GM19467 (cell line): Measurements from ENCODE around the gene GRM6.

Experiments used
- ATAC-seq: cut with Tn5 transposase; IDR thresholded peaks from one replicate; pipeline ENCODE4 v1.9.1; 2021; ENCODE audit warnings: mild to moderate bottlenecking, moderate library complexity; ENCODE audit not compliant: unreplicated experiment

GRM6 gene

GRCh38 chr5:178994580-178995340 is at the start of gene GRM6:
Gene GRM6, minus strand, starts transcription at chr5:178995320. Its CDS starts 376 bp downstream, at chr5:178994944.
- ATAC-seq = no peak

- no peak for ATAC-seq
Measured at GRCh38 chr5:179044765-179045164, 49.6 kb upstream of the GRM6 start.

- ATAC-seq = no peak
Measured at GRCh38 chr5:179033004-179033580, 38.0 kb upstream of the GRM6 start.

DNA sequence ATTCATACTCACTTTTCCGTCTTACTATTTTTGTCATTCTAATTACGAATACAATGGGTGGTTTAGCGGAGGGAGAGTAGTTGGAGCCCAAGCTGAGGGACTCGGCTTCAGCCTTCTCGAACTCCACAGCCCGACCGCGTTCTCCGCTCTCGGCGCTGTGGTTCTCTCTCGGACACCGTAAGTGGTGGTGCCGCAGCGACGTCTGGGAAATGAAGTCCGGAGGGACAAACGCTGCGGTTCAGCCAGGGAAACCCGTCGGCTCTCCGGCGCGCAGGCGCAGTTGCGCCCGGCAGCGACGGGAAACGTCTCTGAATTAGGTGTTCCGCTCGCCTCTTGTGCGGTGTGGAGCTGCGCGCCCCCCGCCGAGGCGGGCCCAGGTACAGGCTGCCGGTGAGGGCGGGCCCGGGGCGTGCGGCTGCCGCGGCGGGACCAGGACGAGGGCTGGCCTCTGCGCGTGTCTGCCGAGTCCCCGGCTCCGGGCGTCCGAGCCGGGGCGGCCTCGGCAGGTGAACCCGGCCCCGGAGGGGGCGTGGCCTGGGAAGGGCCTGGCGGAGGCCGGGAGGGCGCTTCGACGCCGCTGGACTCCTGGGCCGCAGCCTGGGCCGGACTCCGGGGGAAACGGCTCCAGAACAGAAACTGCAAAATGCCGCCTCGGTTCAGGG is 28.5 kb upstream of the GRM6 start, which contains the start of gene ZNF879:
ZNF879 (plus strand) TSS at position 277 of the 662 bp plus-strand sequence. CDS start 1,201 bp downstream, outside the sequence.
- peak; percentile 78 for ATAC-seq

DNA sequence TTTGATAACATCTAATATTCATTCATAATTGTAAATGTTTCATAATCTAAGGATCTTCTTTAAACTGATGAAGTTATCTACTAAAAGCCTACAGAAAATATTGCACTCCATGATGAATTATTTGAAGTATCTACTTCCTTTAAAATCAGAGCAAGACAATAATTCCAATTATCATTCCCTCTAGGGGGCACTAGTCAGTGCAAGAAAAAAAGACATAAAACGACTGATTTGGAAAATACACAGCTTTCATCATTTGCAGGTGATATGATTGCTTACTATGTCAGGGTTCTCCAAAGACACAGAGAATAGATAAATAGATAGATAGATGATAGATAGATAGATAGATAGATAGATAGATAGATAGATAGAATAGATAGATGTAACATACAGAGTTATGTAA is 13.5 kb upstream of the GRM6 start:
- no peak for ATAC-seq

DNA sequence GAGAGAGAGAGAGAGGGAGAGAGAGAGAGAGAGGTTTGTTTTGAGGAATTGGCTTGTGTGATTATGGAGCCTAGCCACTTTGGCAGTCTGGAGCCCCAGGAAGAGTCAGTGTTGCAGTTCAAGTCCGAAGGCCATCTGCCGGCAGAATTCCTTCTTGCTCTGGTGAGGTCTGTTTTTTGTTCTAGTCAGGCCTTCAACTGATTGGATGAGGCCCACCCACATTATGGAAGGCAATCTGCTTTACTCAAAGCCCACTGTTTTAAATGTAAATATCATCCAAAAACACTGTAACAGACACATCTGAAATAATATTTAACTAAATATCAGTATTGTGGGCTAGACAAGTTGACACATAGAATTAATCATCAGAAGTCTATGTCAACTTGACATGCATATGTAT is 11.4 kb upstream of the GRM6 start:
- no peak for ATAC-seq

DNA sequence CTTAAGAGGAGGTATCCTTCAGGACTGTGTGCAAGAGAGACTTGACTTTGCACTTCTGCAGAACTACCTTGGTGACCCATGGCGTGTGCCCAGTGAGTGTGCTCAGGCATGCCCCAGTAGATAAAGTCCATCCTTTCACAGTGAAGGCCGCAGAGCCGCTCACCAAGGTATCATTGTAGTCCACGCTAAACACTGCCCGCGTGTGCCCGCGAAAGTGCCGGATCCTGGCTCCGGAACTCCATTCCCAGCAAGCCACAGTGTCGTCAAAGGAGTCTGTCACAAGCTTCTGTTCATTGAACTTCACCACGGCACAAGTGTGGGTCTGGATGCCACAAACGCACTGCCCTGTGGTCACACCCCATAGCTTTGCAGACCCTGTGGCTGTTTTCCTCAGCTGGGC is 3.3 kb upstream of the GRM6 start:
- ATAC-seq = no peak

DNA sequence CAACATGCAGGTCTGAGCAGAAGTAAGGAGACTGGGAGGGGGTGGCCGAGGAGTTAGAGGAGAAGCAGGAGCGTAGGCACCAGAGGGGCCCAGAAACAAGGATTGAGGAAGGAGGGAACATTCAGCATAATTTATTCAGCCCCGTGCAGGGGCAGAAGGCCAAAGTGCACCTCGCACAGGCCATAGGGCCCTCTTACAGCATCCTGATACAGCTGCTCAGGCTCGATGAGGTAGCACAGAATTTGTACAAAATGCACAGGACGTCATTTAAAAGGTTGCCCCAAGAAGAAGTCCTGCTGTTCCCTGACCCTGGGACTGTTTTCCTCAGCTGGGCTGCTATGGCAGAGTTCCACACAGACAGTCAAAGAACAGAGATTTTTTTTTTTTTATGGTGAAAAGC is 2.1 kb upstream of the GRM6 start:
- ATAC-seq = no peak

DNA sequence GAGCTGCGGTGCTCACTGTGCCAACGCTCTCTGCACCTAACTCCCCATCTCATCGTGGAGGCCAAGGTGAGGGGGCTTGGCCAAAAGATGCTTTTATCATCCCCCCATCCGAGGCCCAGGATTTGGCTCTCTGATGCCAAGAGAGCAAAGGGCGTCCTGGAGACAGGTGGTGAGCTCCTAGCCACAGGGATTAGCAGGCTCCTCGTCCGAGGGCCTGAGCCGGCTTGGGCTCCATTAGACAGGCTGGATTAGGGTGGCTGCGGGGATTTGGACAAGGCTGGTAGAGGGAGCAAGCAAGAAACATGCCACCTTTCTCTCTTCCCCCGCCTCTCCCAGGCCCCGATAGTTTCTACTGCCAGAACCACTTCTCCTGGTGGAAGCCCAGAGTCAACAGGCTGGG is 1.0 kb upstream of the GRM6 start:
- ATAC-seq = no peak

- no peak for ATAC-seq
Measured at GRCh38 chr5:178995341-178995690, 196 bp upstream of the GRM6 start.

GRCh38 chr5:178993955-178994579 is 1.1 kb downstream of the GRM6 start:
- no peak for ATAC-seq

- no peak for ATAC-seq
Measured at GRCh38 chr5:178993236-178993765, 1.8 kb downstream of the GRM6 start.

- ATAC-seq = no peak
Measured at GRCh38 chr5:178992291-178992895, 2.7 kb downstream of the GRM6 start.

- no peak for ATAC-seq
Measured at GRCh38 chr5:178991190-178992145, 3.7 kb downstream of the GRM6 start.

- no peak for ATAC-seq
Measured at GRCh38 chr5:178990491-178990890, 4.6 kb downstream of the GRM6 start.

DNA sequence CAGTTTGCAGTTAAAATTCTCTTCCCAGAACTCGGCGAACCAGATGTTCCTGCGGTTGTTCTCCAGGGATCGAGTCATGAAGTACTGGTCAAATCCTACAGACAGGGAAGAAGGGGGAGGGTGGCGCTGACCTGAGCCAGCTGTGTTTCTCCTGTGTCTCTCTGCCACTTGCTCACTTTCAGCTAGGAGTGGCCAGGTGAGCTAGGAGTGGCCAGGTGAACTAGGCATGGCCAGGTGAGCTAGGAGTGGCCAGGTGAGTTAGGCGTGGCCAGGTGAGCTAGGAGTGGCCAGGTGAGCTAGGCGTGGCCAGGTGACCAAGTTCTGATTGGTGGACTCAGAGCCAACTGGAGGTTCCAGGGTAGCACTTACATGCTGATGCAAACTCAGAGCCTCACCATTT is 5.8 kb downstream of the GRM6 start:
- no peak for ATAC-seq

- no peak for ATAC-seq
Measured at GRCh38 chr5:178988436-178989220, 6.5 kb downstream of the GRM6 start.

GRCh38 chr5:178986326-178986960 is 8.7 kb downstream of the GRM6 start:
- ATAC-seq = no peak
